Germinal center (tissue), 1 donor: ENCODE data around the gene ENTR1.

ENCODE experiments used
- DNase-seq: peaks from one replicate; pipeline ENCODE4 v3.0.0; 2012; ENCODE audit warnings: mixed read lengths, low spot score

The ENTR1 gene

GRCh38 chr9:136376457-136376856 is 34.0 kb downstream of the ENTR1 start:
- DNase-seq: no peak

- no peak for DNase-seq
Observed at GRCh38 chr9:136375096-136375495, 35.3 kb downstream of the ENTR1 start.

- no peak for DNase-seq
Observed at GRCh38 chr9:136374183-136374575, 36.2 kb downstream of the ENTR1 start.

GRCh38 chr9:136373300-136374182 is 36.9 kb downstream of the ENTR1 start, which contains the start of gene CARD9:
Gene CARD9 (minus strand): TSS chr9:136373669. CDS start chr9:136372078, 1,591 bp downstream.
- DNase-seq: no peak

- no peak for DNase-seq
Observed at GRCh38 chr9:136372561-136373299, 37.7 kb downstream of the ENTR1 start.

- no peak for DNase-seq
Observed at GRCh38 chr9:136372006-136372405, 38.4 kb downstream of the ENTR1 start.

- no peak for DNase-seq
Observed at GRCh38 chr9:136371533-136371880, 38.9 kb downstream of the ENTR1 start.

- DNase-seq: no peak
Observed at GRCh38 chr9:136370687-136371532, 39.5 kb downstream of the ENTR1 start.

- DNase-seq: no peak
Observed at GRCh38 chr9:136370037-136370436, 40.4 kb downstream of the ENTR1 start.

- no peak for DNase-seq
Observed at GRCh38 chr9:136368190-136368589, 42.2 kb downstream of the ENTR1 start.

- DNase-seq: no peak
Observed at GRCh38 chr9:136367296-136368145, 42.9 kb downstream of the ENTR1 start.

GRCh38 chr9:136366826-136367225 is 43.6 kb downstream of the ENTR1 start:
- no peak for DNase-seq

- DNase-seq: no peak
Observed at GRCh38 chr9:136365775-136366222, 44.6 kb downstream of the ENTR1 start.

GRCh38 chr9:136364942-136365774 is 45.3 kb downstream of the ENTR1 start:
- no peak for DNase-seq

- DNase-seq: no peak
Observed at GRCh38 chr9:136363949-136364748, 46.3 kb downstream of the ENTR1 start.

GRCh38 chr9:136363106-136363948 is 47.1 kb downstream of the ENTR1 start, which contains the start of gene DNLZ:
Gene DNLZ (minus strand): TSS chr9:136363744. CDS start chr9:136363714, 30 bp downstream.
- DNase-seq: peak; percentile 99

GRCh38 chr9:136362450-136362784 is 48.0 kb downstream of the ENTR1 start:
- DNase-seq: no peak

GRCh38 chr9:136361754-136362449 is 48.5 kb downstream of the ENTR1 start:
- DNase-seq: no peak
